NCI-H446 (cell line): Measurements from ENCODE around the gene IL19.
A peak's percentile ranks its signal among the peaks of the same experiment; 100 is the strongest.
"Not testable (repeated sequence)": the region's sequence is repeated elsewhere in the genome, so short reads cannot be mapped to it uniquely, and the experiment has no call there.

Experiments
- DNase-seq, 2 experiments: peaks; one replicate each; lab custom pipeline; 2025; lab: John Stamatoyannopoulos, UW

The IL19 gene

GRCh38 chr1:206833801-206834200, 63.2 kb downstream of the IL19 start:
- no peak for DNase-seq

DNA sequence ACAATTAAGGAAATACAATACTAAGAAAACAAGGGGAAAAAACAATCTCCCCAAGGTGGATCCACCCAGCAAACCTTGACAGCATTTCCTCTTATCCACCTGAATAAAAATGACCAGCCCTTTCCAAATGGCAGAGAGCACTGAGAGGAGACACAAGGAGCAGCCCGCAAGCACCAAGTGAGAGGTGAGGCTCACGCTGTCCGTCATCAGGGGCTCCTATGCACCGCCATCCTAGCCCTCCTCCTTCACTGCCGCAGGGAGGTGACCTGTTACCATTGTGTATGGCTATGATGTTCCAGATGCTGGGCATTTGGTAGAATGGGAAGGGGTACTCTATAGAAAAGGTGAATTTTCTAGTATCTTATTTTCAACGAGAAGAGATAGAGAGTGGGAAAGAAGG, 63.6 kb downstream of the IL19 start:
- no peak for DNase-seq

DNA sequence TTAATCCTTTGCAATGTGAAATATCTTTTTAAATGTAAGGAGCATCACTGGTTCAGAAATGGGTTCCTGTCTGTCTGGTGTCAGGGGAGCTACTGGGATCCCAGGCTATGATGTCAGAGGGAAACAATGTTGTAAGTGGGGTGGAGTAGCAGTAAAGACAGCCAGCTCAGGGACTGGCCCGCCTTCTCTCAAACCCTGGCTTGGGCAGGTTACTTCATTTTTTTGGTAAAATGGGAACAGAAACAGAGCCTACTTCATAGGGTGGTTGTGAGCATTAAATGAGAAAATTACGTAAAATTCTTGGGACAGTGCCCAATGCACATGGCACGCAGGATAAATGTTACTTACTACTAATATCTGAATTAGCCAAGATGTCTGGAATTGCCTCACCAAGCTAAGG, 64.1 kb downstream of the IL19 start:
- no peak for DNase-seq

GRCh38 chr1:206835186-206835585, 64.6 kb downstream of the IL19 start:
- no peak for DNase-seq

- no peak for DNase-seq
Measured at GRCh38 chr1:206836111-206836510, 65.5 kb downstream of the IL19 start.

DNA sequence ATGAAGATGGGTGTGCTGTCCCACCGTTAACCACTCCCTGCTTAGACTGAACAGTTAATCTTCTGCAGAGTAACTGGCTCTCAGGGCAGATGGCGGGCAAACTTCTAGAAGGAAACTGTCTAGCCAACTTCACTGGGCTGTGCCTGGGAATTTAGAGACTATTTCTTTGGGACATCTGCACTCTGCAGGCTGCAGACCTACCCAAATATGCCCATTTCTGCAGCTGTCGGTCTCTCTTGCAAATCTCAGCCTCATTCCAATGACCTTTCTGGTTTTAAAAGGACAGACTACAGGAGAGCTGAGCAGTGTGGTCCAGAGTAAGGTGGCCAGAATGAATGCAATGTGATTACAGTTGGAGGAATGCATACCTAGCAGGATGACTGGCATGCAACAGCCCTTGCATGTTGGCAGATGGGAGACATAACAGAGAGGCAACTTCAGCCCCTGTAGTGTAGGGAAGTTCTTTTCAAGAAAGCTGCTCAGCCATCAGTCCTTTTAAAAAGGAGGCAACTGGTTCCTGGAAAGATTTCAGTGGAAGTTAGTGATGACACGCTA, 68.5 kb downstream of the IL19 start:
- DNase-seq, result no peak

- DNase-seq, result peak in 1 of 2 experiments; percentile 23
Measured at GRCh38 chr1:206839857-206840256, 69.3 kb downstream of the IL19 start.

DNA sequence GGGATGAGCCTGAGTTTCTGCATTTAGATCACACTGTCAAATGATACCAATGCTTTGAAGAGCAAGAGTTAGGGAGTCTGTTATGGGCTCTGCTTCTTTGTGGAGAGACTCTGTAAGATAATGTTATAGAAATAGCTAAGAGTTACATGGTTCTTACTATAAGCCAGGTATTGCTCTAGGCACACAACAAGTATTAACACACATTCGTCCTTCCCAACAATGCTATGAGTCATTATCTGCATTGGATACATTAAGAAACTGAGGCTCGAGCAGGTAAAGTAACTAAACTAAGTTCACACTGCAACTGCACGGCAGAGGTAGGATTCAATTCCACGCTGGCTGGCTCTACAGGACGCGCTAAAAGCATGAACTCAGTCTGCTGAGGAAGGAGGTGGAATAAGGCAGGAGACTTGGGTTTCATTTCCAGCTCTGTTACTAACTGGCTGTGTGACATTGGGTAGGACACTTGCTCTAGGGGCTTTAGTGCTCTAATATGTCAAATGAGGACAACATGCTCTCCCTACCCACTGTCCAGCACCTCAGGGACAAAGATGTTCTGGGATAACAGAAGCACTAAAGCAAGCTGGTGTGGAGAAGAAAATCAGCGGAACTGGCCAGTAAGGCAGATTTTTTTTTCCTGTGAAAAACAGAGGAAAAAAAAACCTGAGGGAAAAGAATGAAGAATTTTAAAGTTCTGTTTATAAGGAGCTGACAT, 71.2 kb downstream of the IL19 start:
- no peak for DNase-seq

- DNase-seq, result no peak
Measured at GRCh38 chr1:206842854-206843253, 72.3 kb downstream of the IL19 start.

GRCh38 chr1:206843626-206844025, 73.1 kb downstream of the IL19 start:
- no peak for DNase-seq

DNA sequence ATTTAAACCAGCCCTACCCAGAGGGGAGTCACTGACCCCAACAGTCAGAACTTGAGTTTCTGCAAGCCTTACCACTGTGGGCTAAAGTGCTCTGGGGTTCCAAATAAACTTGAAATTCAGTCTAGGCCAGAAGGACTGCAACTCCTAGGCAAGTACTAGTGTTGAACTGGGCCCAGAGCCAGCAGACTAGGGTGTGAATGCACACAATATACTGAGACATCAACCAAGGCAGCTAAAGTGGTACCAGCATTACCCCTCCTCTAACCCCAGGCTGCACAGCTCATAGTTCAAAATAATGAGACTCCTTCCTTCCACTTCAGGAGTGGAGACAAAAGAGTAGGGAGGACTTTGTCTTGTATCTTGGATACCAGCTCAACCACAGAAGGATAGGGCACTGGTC, 75.9 kb downstream of the IL19 start:
- DNase-seq, result peak in 1 of 2 experiments; percentile 20

DNA sequence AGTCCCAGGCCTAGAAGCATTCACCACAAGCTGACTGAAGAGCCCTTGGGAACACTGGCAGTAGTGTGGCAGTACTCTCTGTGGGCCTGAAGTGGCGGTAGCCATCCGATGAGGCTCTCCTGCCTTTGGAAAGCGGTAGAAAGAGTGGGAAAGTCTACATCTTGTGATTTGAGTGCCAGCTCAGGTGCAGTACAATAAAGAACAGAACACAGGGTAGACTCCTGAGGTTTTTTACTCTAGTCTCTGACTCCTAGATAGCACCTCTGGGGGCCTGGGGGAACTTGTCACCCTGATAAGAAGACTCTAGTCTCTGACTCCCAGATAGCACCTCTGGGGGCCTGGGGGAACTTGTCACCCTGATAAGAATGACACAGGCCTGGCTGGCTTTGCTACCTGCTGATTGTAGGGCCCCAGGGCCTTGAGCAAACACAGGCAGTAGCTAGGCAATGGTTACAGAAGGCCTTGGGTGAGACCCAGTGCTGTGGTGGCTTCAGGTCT, 76.8 kb downstream of the IL19 start:
- no peak for DNase-seq

DNA sequence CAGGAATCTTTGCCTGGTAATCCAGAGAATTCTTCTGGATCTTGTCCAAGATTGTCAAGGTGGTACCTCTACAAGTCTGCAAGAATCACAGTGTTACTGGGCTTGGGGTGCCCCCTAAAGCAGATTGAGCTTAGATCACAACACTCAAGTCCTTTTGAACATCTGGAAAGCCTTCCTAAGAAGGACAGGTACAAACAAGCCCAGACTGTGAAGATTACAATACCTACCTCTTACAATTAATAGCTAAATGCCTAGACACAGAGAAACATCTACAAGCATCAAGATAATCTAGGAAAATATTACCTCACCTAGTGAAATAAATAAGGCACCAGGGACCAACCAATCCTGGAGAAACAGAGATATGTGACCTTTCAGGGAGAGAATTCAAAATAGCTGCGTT, 77.4 kb downstream of the IL19 start:
- no peak for DNase-seq

GRCh38 chr1:206850401-206850800, 79.8 kb downstream of the IL19 start:
- DNase-seq, result no peak

DNA sequence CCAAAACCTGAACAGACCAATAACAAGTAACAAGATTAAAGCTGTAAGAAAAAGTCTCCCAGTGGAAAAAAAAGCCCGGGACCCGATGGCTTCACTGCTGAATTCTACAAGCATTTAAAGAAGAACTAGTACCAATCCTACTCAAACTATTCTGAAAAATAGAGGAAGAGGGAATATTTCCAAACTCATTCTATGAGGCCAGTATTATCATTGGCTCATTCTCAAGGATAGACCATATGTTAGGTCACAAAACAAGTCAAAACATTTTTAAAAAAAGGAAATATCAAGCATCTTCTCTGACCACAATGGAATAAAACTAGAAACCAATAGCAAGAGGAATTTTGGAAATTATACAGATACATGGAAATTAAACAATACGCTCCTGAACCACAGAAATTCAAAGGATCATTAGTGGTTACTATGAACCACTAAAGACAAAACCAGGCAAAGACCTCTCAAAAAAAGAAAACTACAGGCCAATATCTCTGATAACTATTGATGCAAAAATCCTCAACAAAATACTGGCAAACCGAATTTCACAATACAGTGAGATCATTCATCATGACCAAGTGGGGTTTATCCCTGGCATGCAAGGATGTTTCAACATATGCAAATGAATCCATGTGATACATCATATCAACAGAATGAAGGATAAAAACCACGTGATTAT, 80.9 kb downstream of the IL19 start:
- DNase-seq, result no peak

DNA sequence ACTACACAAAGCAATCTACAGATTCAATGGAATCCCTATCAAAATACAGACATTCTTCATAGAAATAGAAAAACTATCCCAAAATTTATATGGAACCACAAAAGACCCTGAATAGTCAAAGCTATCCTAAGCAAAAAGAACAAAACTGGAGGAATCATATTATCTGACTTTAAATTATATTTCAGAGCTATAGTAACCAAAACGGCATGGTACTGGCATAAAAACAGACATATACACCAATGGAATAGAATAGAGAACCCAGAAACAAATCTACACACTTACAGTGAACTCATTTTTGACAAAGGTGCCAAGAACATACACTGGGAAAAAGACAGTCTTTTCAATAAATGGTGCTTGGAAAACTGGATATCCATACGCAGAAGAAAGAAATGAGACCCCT, 82.1 kb downstream of the IL19 start:
- not testable (repeated sequence) for DNase-seq

GRCh38 chr1:206853696-206854095, 83.1 kb downstream of the IL19 start:
- DNase-seq, result not testable (repeated sequence)

GRCh38 chr1:206854401-206855129, 84.0 kb downstream of the IL19 start:
- DNase-seq, result peak in 1 of 2 experiments; percentile 52

DNA sequence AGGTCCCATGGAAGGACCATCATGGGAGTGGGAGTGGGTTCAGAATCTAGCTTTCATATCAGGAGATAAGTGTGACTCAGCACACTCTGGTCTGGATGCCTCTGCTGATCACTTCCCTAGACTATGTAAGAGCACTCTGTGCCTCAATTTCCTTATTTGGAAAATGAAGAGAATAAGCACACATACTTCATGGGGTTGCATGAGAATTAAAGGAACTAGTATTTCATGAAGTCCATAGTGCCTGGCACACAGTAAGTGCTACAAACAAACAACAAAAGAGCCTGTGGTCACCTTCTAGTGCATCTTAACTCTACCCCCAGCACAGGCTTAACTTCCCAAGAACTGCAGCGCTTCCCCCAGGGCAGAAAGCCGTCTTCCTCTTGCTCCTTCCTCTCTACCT, 85.3 kb downstream of the IL19 start:
- DNase-seq, result no peak

GRCh38 chr1:206856674-206857464, 86.3 kb downstream of the IL19 start:
- DNase-seq, result no peak

- DNase-seq, result no peak
Measured at GRCh38 chr1:206859082-206859521, 88.5 kb downstream of the IL19 start.

GRCh38 chr1:206860165-206860564, 89.6 kb downstream of the IL19 start:
- DNase-seq, result no peak
